Liver (tissue), 9 donors: Measurements from ENCODE around the gene SMC2. TPM values are rescaled to one million over a fixed set of nuclear protein-coding genes. Genes with fewer than 3 reads are reported as not detected.

ENCODE experiments used
- DNase-seq: peaks from one replicate; pipeline ENCODE4 v3.0.0-alpha.2; 2017; ENCODE audit warnings: low spot score
- H3K27ac ChIP-seq, 2 donors: one replicate each; pipeline ENCODE4 v1.7.0; 2013; ENCODE audit warnings: inconsistent platforms in 2 of 2, low read length in 2 of 2, control low read depth in 1 of 2, low read depth in 1 of 2, mild to moderate bottlenecking in 1 of 2
- H3K27me3 ChIP-seq, 4 donors: one replicate each; pipeline versions ENCODE4 v1.6.1 to v1.7.0; 2013; ENCODE audit warnings: low read length in 3 of 4, inconsistent platforms in 1 of 4, mild to moderate bottlenecking in 1 of 4, moderate library complexity in 1 of 4; ENCODE audit not compliant: control insufficient read depth in 4 of 4, insufficient read depth in 4 of 4
- H3K36me3 ChIP-seq, 4 donors: one replicate each; pipeline versions ENCODE4 v1.6.1 to v1.7.0; 2013; ENCODE audit warnings: low read length in 3 of 4, mild to moderate bottlenecking in 3 of 4, low read depth in 1 of 4, moderate library complexity in 1 of 4; ENCODE audit not compliant: control insufficient read depth in 4 of 4, insufficient read depth in 3 of 4
- H3K4me1 ChIP-seq, 4 donors: one replicate each; pipeline versions ENCODE4 v1.6.1 to v1.7.0; 2013; ENCODE audit warnings: low read length in 3 of 4, mild to moderate bottlenecking in 3 of 4, moderate library complexity in 1 of 4; ENCODE audit not compliant: control insufficient read depth in 4 of 4, insufficient read depth in 4 of 4
- H3K4me3 ChIP-seq, 3 donors: one replicate each; pipeline versions ENCODE4 v1.6.1 to v1.7.0; 2013; ENCODE audit warnings: low read length in 3 of 3, control low read depth in 1 of 3, low read depth in 1 of 3, mild to moderate bottlenecking in 1 of 3
- H3K9ac ChIP-seq, 2 donors: one replicate each; pipeline ENCODE4 v1.7.0; 2013; ENCODE audit warnings: low read length in 2 of 2, mild to moderate bottlenecking in 2 of 2, moderate library complexity in 2 of 2, control low read depth in 1 of 2, low read depth in 1 of 2
- H3K9me3 ChIP-seq, 4 donors: one replicate each; pipeline versions ENCODE4 v1.6.1 to v1.7.0; 2013; ENCODE audit warnings: low read length in 3 of 4; ENCODE audit not compliant: control insufficient read depth in 4 of 4
- ATF3 ChIP-seq: IDR thresholded peaks from 2 replicates; pipeline ENCODE4 v1.6.1; 2016; ENCODE audit warnings: antibody characterized with exemption
- CTCF ChIP-seq: fragments of 150-350 bp; IDR thresholded peaks from 2 replicates; pipeline ENCODE4 v1.5.1; 2017; ENCODE audit warnings: improper control_type of control experiment, low read depth, low read length; ENCODE audit not compliant: missing input control
- FOXA1 ChIP-seq: IDR thresholded peaks from 2 replicates; pipeline ENCODE4 v1.6.1; 2016; ENCODE audit warnings: antibody characterized with exemption
- FOXA2 ChIP-seq: IDR thresholded peaks from 2 replicates; pipeline ENCODE4 v1.6.1; 2016; ENCODE audit warnings: antibody characterized with exemption
- GABPA ChIP-seq, 2 donors: IDR thresholded peaks in 1 of 2; conservative IDR thresholded peaks in 1 of 2; 2 replicates each; pipeline ENCODE4 v1.6.1; 2016; ENCODE audit warnings: antibody characterized with exemption in 2 of 2, mild to moderate bottlenecking in 1 of 2, moderate library complexity in 1 of 2
- HNF4A ChIP-seq, 2 donors: conservative IDR thresholded peaks; 2 replicates each; pipeline ENCODE4 v1.6.1; 2016; ENCODE audit warnings: antibody characterized with exemption in 2 of 2, mild to moderate bottlenecking in 2 of 2
- HNF4G ChIP-seq: IDR thresholded peaks from 2 replicates; pipeline ENCODE4 v1.6.1; 2016; ENCODE audit warnings: antibody characterized with exemption
- JUND ChIP-seq, 2 donors: IDR thresholded peaks; 2 replicates each; pipeline ENCODE4 v1.6.1; 2016; ENCODE audit warnings: antibody characterized with exemption in 2 of 2
- MAX ChIP-seq: IDR thresholded peaks from 2 replicates; pipeline ENCODE4 v1.6.1; 2016; ENCODE audit warnings: antibody characterized with exemption
- NR2F2 ChIP-seq: IDR thresholded peaks from 2 replicates; pipeline ENCODE4 v1.6.1; 2016; ENCODE audit warnings: antibody characterized with exemption
- RAD21 ChIP-seq, 2 donors: IDR thresholded peaks; 2 replicates each; pipeline ENCODE4 v1.6.1; 2016; ENCODE audit warnings: antibody characterized with exemption in 2 of 2, mild to moderate bottlenecking in 2 of 2
- REST ChIP-seq: IDR thresholded peaks from 2 replicates; pipeline ENCODE4 v1.6.1; 2016; ENCODE audit warnings: antibody characterized with exemption, mild to moderate bottlenecking
- RXRA ChIP-seq, 2 donors: IDR thresholded peaks; 2 replicates each; pipeline ENCODE4 v1.6.1; 2017 to 2018; ENCODE audit warnings: antibody characterized with exemption in 2 of 2, mild to moderate bottlenecking in 1 of 2
- SP1 ChIP-seq: IDR thresholded peaks from 2 replicates; pipeline ENCODE4 v1.6.1; 2018; ENCODE audit warnings: antibody characterized with exemption, mild to moderate bottlenecking
- YY1 ChIP-seq: IDR thresholded peaks from 2 replicates; pipeline ENCODE4 v1.6.1; 2016; ENCODE audit warnings: antibody characterized with exemption, mild to moderate bottlenecking
- ZBTB33 ChIP-seq: IDR thresholded peaks from 2 replicates; pipeline ENCODE4 v1.6.1; 2016; ENCODE audit warnings: antibody characterized with exemption
- WGBS: extraction: QIAGEN DNeasy Blood & Tissue Kit; methylation state at CpG from one replicate; pipeline ENCODE4 v1.1.7; 2013; 5-methylcytosine and 5-hydroxymethylcytosine counted together
- polyA plus RNA-seq, 2 donors: library from polyadenylated mRNA; stranded (reverse) in 1 of 2; unstranded in 1 of 2; fragments of 200-250 nt in 1 of 2; fragments of >200 nt in 1 of 2; fragmentation: Nextera tagmentation in 1 of 2; extraction: Ambion mirVana in 1 of 2; gene quantifications; one replicate each; pipeline versions ENCODE4 v1.2.1 to v1.2.3, GENCODE V29; 2013 to 2015
- total RNA-seq, 2 donors: library from RNA; depleted of rRNA; stranded (reverse); fragments of >200 nt; gene quantifications; one replicate each; pipeline ENCODE4 v1.2.3, GENCODE V29; 2014
- donor health status: healthy.
- donor health status: healthy.
- donor health status: healthy.
- donor health status: healthy.
- donor health status: healthy.

Gene SMC2
- total and polyA plus RNA-seq, 4 donors, result 2.1 to 26.3 (median 4.3) TPM

GRCh38 chr9:104082168-104082567 is 11.9 kb upstream of the SMC2 start:
- WGBS, result 89% methylated on average over 1 of the region's 1 CpG
- Histone ChIP-seq H3K27ac (no peak overlapping the region), H3K27me3 (peaks cover 0 to 5% (median 0%) of the 10 kb centered on the region in 4 donors), H3K9ac (no peak overlapping the region), H3K4me3 (no peak overlapping the region), H3K4me1 (no peaks in the 10 kb centered on the region), H3K36me3 (no peaks in the 10 kb centered on the region), H3K9me3 (no peaks in the 10 kb centered on the region)
- TF ChIP-seq JUND (IDR thresholded peaks at IDR 0.05), result no peak
- no peak for TF ChIP-seq HNF4A (conservative IDR thresholded peaks at IDR 0.05)
- no peak for TF ChIP-seq RAD21 (IDR thresholded peaks at IDR 0.05)
- no peak for TF ChIP-seq SP1
- TF ChIP-seq MAX, result no peak
- no peak for TF ChIP-seq REST
- DNase-seq, result no peak

GRCh38 chr9:104085525-104085924 is 8.6 kb upstream of the SMC2 start:
- no peak for TF ChIP-seq JUND (IDR thresholded peaks at IDR 0.05)
- no peak for TF ChIP-seq RAD21 (IDR thresholded peaks at IDR 0.05)
- TF ChIP-seq YY1, result no peak
- TF ChIP-seq ATF3, result no peak
- no peak for TF ChIP-seq REST
- TF ChIP-seq HNF4G, result no peak
- no peak for TF ChIP-seq MAX
- TF ChIP-seq FOXA2, result no peak
- TF ChIP-seq ZBTB33, result no peak
- TF ChIP-seq CTCF, result no peak
- TF ChIP-seq NR2F2, result no peak
- no peak for TF ChIP-seq FOXA1
- TF ChIP-seq SP1, result no peak
- no peak for TF ChIP-seq HNF4A (conservative IDR thresholded peaks at IDR 0.05)
- TF ChIP-seq GABPA (IDR thresholded peaks at IDR 0.05 in 1 of 2, conservative IDR thresholded peaks at IDR 0.05 in 1 of 2), result no peak
- no peak for TF ChIP-seq RXRA (IDR thresholded peaks at IDR 0.05)
- Histone ChIP-seq H3K27ac (no peak overlapping the region), H3K4me3 (no peak overlapping the region), H3K4me1 (no peaks in the 10 kb centered on the region), H3K36me3 (no peaks in the 10 kb centered on the region), H3K27me3 (peaks cover 0 to 4% (median 0%) of the 10 kb centered on the region in 4 donors), H3K9ac (no peak overlapping the region), H3K9me3 (no peaks in the 10 kb centered on the region)
- WGBS, result 67% methylated on average over 1 of the region's 1 CpG
- no peak for DNase-seq
